HepG2 (cell line): ENCODE data around the gene SMPD3. TPM values are rescaled to one million over a fixed set of nuclear protein-coding genes. Genes with fewer than 3 reads are reported as not detected.

ENCODE experiments used
- ARID2 ChIP-seq: sonication (generic); formaldehyde crosslinking; IDR thresholded peaks from 2 replicates; pipeline ENCODE4 v1.8.1; 2022; ENCODE audit warnings: mild to moderate bottlenecking, missing genetic modification reagents, borderline replicate concordance
- ATF3 ChIP-seq: sonication (generic); formaldehyde crosslinking; IDR thresholded peaks from 2 replicates; pipeline ENCODE4 v1.4.0; 2020; ENCODE audit warnings: missing genetic modification reagents
- CEBPG ChIP-seq: IDR thresholded peaks from 2 replicates; pipeline ENCODE4 v1.6.1; 2016
- DBP ChIP-seq: sonication (generic); formaldehyde crosslinking; IDR thresholded peaks from 2 replicates; pipeline ENCODE4 v1.4.0; 2020; ENCODE audit warnings: missing genetic modification reagents; ENCODE audit errors: not compliant biosample characterization
- FOXK1 ChIP-seq: sonication (generic); formaldehyde crosslinking; IDR thresholded peaks from 2 replicates; pipeline ENCODE4 v1.4.0; 2020; ENCODE audit warnings: low read depth, missing genetic modification reagents, borderline replicate concordance
- GATAD1 ChIP-seq: IDR thresholded peaks from 2 replicates; pipeline ENCODE4 v1.6.1; 2016; ENCODE audit warnings: missing genetic modification reagents, missing compliant biosample characterization
- HNRNPLL ChIP-seq: fragments of 200-400 bp; formaldehyde crosslinking; IDR thresholded peaks from 2 replicates; pipeline ENCODE4 v1.6.1; 2017; ENCODE audit warnings: mild to moderate bottlenecking, low read depth, low read length; ENCODE audit not compliant: poor library complexity, severe bottlenecking
- MBD4 ChIP-seq: IDR thresholded peaks from 2 replicates; pipeline ENCODE4 v1.6.1; 2012; ENCODE audit warnings: low read length, inconsistent platforms, borderline replicate concordance
- MYC ChIP-seq: sonication (generic); formaldehyde crosslinking; IDR thresholded peaks from 2 replicates; pipeline ENCODE4 v1.9.0; 2021; ENCODE audit warnings: missing genetic modification reagents, borderline replicate concordance
- MYPOP ChIP-seq: sonication (generic); formaldehyde crosslinking; IDR thresholded peaks from 2 replicates; pipeline ENCODE4 v1.8.1; 2023; ENCODE audit warnings: mild to moderate bottlenecking, moderate library complexity, missing genetic modification reagents
- PHF8 ChIP-seq: sonication (generic); formaldehyde crosslinking; IDR thresholded peaks from 2 replicates; pipeline ENCODE4 v1.5.0; 2020; ENCODE audit warnings: missing genetic modification reagents
- POLR2AphosphoS2 ChIP-seq: IDR thresholded peaks from 2 replicates; pipeline ENCODE4 v1.6.1; 2011; ENCODE audit warnings: low read depth, low read length, improper control_type of control experiment
- RAD51 ChIP-seq: fragments of 450-650 bp; IDR thresholded peaks from 2 replicates; pipeline ENCODE4 v1.6.1; 2016; ENCODE audit warnings: borderline replicate concordance
- RBAK ChIP-seq: sonication (generic); formaldehyde crosslinking; IDR thresholded peaks from 2 replicates; pipeline ENCODE4 v1.5.1; 2020; ENCODE audit warnings: mild to moderate bottlenecking, missing genetic modification reagents
- REL ChIP-seq: sonication (generic); formaldehyde crosslinking; conservative IDR thresholded peaks from 2 replicates; pipeline ENCODE4 v1.8.0; 2022; ENCODE audit warnings: mild to moderate bottlenecking, missing genetic modification reagents, moderate library complexity
- SATB2 ChIP-seq: sonication (generic); formaldehyde crosslinking; IDR thresholded peaks from 2 replicates; pipeline ENCODE4 v1.5.0; 2020; ENCODE audit warnings: missing genetic modification reagents
- SMYD3 ChIP-seq: sonication (generic); formaldehyde crosslinking; IDR thresholded peaks from 2 replicates; pipeline ENCODE4 v1.8.1; 2023; ENCODE audit warnings: mild to moderate bottlenecking, missing genetic modification reagents
- TEF ChIP-seq: sonication (generic); formaldehyde crosslinking; IDR thresholded peaks from 2 replicates; pipeline ENCODE4 v1.5.0; 2020; ENCODE audit warnings: missing genetic modification reagents
- ZFYVE20 ChIP-seq: sonication (generic); formaldehyde crosslinking; IDR thresholded peaks from 2 replicates; pipeline ENCODE4 v1.8.0; 2023; ENCODE audit warnings: low read depth, mild to moderate bottlenecking, moderate library complexity, missing genetic modification reagents, borderline replicate concordance
- ZNF3 ChIP-seq: IDR thresholded peaks from 2 replicates; pipeline ENCODE4 v1.7.0; 2017; ENCODE audit warnings: inconsistent platforms
- ZNF446 ChIP-seq: sonication (generic); formaldehyde crosslinking; IDR thresholded peaks from 2 replicates; pipeline ENCODE4 v1.5.0; 2020; ENCODE audit warnings: mild to moderate bottlenecking, missing genetic modification reagents
- ZNF484 ChIP-seq: sonication (generic); formaldehyde crosslinking; IDR thresholded peaks from 2 replicates; pipeline ENCODE4 v1.5.1; 2020; ENCODE audit warnings: mild to moderate bottlenecking, low read depth, missing genetic modification reagents, borderline replicate concordance
- ZNF496 ChIP-seq: sonication (generic); formaldehyde crosslinking; IDR thresholded peaks from 2 replicates; pipeline ENCODE4 v1.8.1; 2023; ENCODE audit warnings: mild to moderate bottlenecking, moderate library complexity, missing genetic modification reagents; ENCODE audit not compliant: insufficient replicate concordance
- ZNF777 ChIP-seq: sonication (generic); formaldehyde crosslinking; IDR thresholded peaks from 2 replicates; pipeline ENCODE4 v1.4.0; 2020; ENCODE audit warnings: missing genetic modification reagents
- ZNF784 ChIP-seq: sonication (generic); formaldehyde crosslinking; IDR thresholded peaks from 2 replicates; pipeline ENCODE4 v1.5.1; 2020; ENCODE audit warnings: missing genetic modification reagents, mild to moderate bottlenecking, borderline replicate concordance
- ZNF792 ChIP-seq: IDR thresholded peaks from 2 replicates; pipeline ENCODE4 v1.6.1; 2016
- ZNF841 ChIP-seq: sonication (generic); formaldehyde crosslinking; IDR thresholded peaks from 2 replicates; pipeline ENCODE4 v1.8.1; 2023; ENCODE audit warnings: missing genetic modification reagents, borderline replicate concordance
- ZSCAN22 ChIP-seq: sonication (generic); formaldehyde crosslinking; IDR thresholded peaks from 2 replicates; pipeline ENCODE4 v1.4.0; 2020; ENCODE audit warnings: mild to moderate bottlenecking, missing genetic modification reagents
- polyA plus RNA-seq, 8 experiments: library from polyadenylated mRNA; depleted of rRNA in 3 of 8; stranded (reverse) in 7 of 8; unstranded in 1 of 8; fragments of >200 nt; fragmentation: Illumina TruSeq in 4 of 8; extraction: Trizol in 4 of 8; gene quantifications; 2 replicates each; pipeline versions ENCODE4 v1.2.1 to v1.2.3, GENCODE V29; 2011 to 2016; ENCODE audit warnings: low read depth in 4 of 8, missing spikeins in 1 of 8, mixed read lengths in 1 of 8; ENCODE audit not compliant: insufficient read depth in 1 of 8
- total RNA-seq, 5 experiments: library from RNA; depleted of rRNA; stranded (reverse); fragments of >200 nt; fragmentation: Illumina TruSeq; extraction: Trizol; gene quantifications; 2 replicates each; pipeline ENCODE4 v1.2.3, GENCODE V29; 2016; ENCODE audit warnings: low read depth in 1 of 5

SMPD3 gene
- total and polyA plus RNA-seq, 2 of the 13 experiments (the other 11 are each of a cell fraction or from before 2014, with no cell fraction given), result 0.07 to 0.32 TPM

- TF ChIP-seq ZNF784, result 0 out of 2 replicates have a peak, but pooled peaks have one; percentile 22
- TF ChIP-seq FOXK1 (CRISPR knock-in tag), result no peak
- peak; percentile 47; the same call in 1 of the 2 replicates for TF ChIP-seq CEBPG (CRISPR knock-in tag)
- TF ChIP-seq MYC (CRISPR knock-in tag), result no peak; the same call in 1 of the 2 replicates
- TF ChIP-seq ZNF841 (CRISPR knock-in tag), result no peak
- no peak for TF ChIP-seq SATB2 (CRISPR knock-in tag)
- no peak for TF ChIP-seq ZNF484
- no peak for TF ChIP-seq ZFYVE20 (CRISPR knock-in tag)
- peak; percentile 56 for TF ChIP-seq GATAD1 (CRISPR knock-in tag)
- no peak for TF ChIP-seq HNRNPLL
- no peak for TF ChIP-seq ZNF496 (CRISPR knock-in tag)
- no peak for TF ChIP-seq DBP (CRISPR knock-in tag)
- no peak for TF ChIP-seq POLR2AphosphoS2
- no peak for TF ChIP-seq ZNF792 (CRISPR knock-in tag)
- TF ChIP-seq RAD51, result no peak
- TF ChIP-seq MYPOP (CRISPR knock-in tag), result 0 out of 2 replicates have a peak, but pooled peaks have one; percentile 28
- TF ChIP-seq ZNF446 (CRISPR knock-in tag), result no peak
- TF ChIP-seq ZNF777 (CRISPR knock-in tag), result no peak
- TF ChIP-seq RBAK (CRISPR knock-in tag), result no peak
- no peak for TF ChIP-seq ARID2
- TF ChIP-seq ZSCAN22 (CRISPR knock-in tag), result no peak
- TF ChIP-seq PHF8, result no peak; the same call in 1 of the 2 replicates
- no peak; the same call in 1 of the 2 replicates for TF ChIP-seq MBD4
- no peak for TF ChIP-seq REL (CRISPR knock-in tag)
- TF ChIP-seq ATF3 (CRISPR knock-in tag), result no peak
- no peak for TF ChIP-seq TEF (CRISPR knock-in tag)
- no peak for TF ChIP-seq SMYD3 (CRISPR knock-in tag)
- no peak for TF ChIP-seq ZNF3
These were observed 120.0 kb downstream of the SMPD3 start (continued) for GRCh38 chr16:68328151-68328859.
